Fibroblast of pulmonary artery (primary cell): ENCODE data around the gene MSN.
"Not testable (repeated sequence)": the region's sequence is repeated elsewhere in the genome, so short reads cannot be mapped to it uniquely, and the experiment has no call there.

ENCODE experiments used
- DNase-seq: peaks from one replicate; pipeline ENCODE4 v3.0.0-alpha.2; 2010; ENCODE audit warnings: low read depth
- H3K4me3 ChIP-seq: replicated peaks from 2 replicates; pipeline ENCODE4 v1.5.1; 2011; ENCODE audit warnings: low read depth, mild to moderate bottlenecking, control low read depth, low read length, moderate library complexity
- CTCF ChIP-seq: IDR thresholded peaks from 2 replicates; pipeline ENCODE4 v1.5.1; 2011; ENCODE audit warnings: mild to moderate bottlenecking, control low read depth, low read length, inconsistent platforms; ENCODE audit errors: missing control alignments

MSN gene

GRCh38 chrX:65667503-65668376, at the start of gene MSN:
Gene MSN (plus strand): TSS chrX:65667654. CDS start chrX:65667842, 188 bp downstream.
- TF ChIP-seq CTCF = peak; percentile 9
- DNase-seq = peak; percentile 54

GRCh38 chrX:65620096-65620705, 47.3 kb upstream of the MSN start:
- not testable (repeated sequence) for H3K4me3 ChIP-seq, DNase-seq

More at GRCh38 chrX:65667503-65668376, at the start of gene MSN:
- peak within 1 kb of the TSS; percentile 81 for H3K4me3 ChIP-seq

- no peak for DNase-seq
- H3K4me3 ChIP-seq = no peak overlapping the region
- TF ChIP-seq CTCF = no peak
These were observed 36.7 kb upstream of the MSN start for GRCh38 chrX:65630771-65631170.

GRCh38 chrX:65633826-65634225, 33.6 kb upstream of the MSN start:
- TF ChIP-seq CTCF = no peak
- no peak for DNase-seq
- no peak overlapping the region for H3K4me3 ChIP-seq

GRCh38 chrX:65634732-65635131, 32.7 kb upstream of the MSN start:
- no peak for TF ChIP-seq CTCF
- no peak overlapping the region for H3K4me3 ChIP-seq

GRCh38 chrX:65635378-65635777, 32.1 kb upstream of the MSN start:
- TF ChIP-seq CTCF = no peak
- DNase-seq = peak; percentile 34

More at GRCh38 chrX:65634732-65635131, 32.7 kb upstream of the MSN start:
- DNase-seq = no peak

GRCh38 chrX:65635822-65636221, 31.6 kb upstream of the MSN start:
- H3K4me3 ChIP-seq = no peak overlapping the region
- no peak for TF ChIP-seq CTCF
- DNase-seq = no peak

More at GRCh38 chrX:65635378-65635777, 32.1 kb upstream of the MSN start:
- H3K4me3 ChIP-seq = no peak overlapping the region

GRCh38 chrX:65636261-65636660, 31.2 kb upstream of the MSN start:
- not testable (repeated sequence) for DNase-seq, H3K4me3 ChIP-seq
